Colon (tissue), 2 donors: Measurements from ENCODE around the gene TMEM132D.

Experiments used
- FAIRE-seq: peaks from 2 replicates; lab custom pipeline; 2012; peaks lifted over from hg19 to GRCh38; lab: Jason Lieb, UNC
- donor health status: control.
- donor health status: control.

The TMEM132D gene

DNA sequence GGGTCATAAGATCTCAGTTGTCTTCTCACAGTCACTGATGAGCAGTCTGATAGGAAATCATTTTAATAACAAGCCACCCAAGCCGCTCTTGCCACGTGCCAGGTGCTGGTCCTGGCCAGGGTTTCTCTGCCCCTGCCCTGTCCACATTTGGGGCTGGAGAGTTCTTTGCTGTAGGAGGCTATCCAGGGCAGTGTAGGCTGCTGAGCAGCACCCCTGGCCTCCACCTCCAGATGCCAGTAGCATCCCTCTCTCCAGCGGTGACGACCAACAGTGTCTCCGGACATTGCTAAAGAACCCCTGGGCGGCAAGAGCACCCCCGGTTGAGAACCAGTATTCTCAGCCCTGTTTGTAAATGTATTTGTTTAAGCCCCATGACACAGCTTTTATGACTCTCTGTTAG, 806.9 kb downstream of the TMEM132D start:
- FAIRE-seq = no peak

DNA sequence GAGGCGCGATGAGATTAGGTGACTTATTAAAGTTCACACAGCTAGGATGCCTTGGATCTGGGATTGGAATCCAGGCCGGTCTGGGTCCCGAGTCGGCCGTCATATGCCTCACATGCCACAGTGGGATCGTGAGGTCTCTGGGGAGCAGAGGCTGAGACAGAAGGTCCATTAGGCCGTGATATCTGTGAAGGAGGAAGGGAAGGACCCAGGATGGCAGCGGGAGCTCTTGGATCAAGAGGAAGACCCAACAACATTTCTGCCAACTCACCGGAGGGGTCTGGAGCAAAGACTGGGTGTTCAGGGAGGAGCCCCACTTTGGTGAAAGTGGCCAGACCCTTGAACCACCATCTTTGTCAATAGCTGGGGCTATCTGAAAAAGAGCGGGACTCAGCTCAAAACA, 807.6 kb downstream of the TMEM132D start:
- FAIRE-seq = no peak

DNA sequence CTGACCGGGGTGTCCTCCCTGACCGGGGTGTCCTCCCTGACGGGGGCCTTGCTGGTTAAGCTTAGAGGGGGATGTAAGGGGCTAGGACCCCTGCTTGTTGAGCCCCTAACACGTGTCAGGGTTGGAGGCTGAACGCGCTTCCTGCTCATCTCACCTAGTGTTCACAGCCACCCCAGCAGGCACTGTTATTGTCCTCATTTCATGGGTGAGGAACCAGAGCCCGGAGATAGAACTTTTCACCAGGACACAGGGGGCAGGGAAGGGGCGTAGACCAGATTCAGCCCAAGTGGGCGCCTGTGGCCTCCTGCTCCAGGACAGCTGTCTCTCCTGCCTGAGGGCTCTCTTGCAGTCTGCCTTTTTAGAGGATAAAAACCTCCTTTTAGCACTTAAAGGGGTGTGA, 814.2 kb downstream of the TMEM132D start:
- no peak for FAIRE-seq

DNA sequence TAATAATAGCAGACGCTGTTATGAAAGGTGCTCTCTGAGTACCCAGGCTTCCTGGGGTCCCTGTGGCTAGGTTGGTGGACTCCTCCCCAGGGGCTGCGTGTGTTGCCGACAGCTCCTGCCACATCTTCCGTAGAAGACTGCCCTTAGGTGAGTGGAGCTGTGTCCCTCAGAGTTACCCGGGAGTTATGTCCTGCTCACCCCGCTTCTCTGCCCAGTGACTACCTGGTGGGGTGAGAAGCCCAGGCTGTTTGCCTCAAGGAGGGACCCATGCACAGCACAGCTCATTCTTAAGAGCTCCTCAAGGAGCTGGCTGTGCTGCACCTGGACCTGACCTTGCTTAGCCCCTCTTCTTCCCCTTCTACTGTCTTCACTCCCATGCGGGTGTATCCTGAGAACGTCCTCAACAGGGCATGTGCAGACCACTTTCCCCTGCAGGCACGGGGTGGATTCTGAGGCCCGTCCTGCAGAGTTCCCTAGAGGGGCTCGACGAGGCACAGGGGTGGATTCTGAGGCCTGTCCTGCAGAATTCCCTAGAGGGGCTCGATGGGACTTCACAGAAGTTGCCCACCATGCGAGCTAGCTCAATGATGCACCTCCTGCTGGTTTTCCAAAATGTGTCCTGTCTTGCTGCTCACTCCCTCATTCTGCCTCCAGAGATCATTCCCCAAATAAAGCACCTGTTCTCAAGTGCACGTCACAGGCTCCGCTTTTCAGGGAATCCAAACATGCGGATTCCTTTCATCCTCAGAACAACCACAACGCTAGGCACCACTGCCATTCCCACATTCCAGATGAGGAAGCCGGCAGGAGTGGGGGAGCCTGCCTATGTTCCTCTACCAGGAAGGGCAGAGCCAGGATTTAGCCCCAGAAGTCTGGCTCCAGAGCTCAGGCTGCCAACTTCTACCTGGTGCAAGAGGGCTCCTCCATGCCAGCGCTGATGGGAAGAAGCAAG, 818.7 kb downstream of the TMEM132D start:
- FAIRE-seq = no peak

DNA sequence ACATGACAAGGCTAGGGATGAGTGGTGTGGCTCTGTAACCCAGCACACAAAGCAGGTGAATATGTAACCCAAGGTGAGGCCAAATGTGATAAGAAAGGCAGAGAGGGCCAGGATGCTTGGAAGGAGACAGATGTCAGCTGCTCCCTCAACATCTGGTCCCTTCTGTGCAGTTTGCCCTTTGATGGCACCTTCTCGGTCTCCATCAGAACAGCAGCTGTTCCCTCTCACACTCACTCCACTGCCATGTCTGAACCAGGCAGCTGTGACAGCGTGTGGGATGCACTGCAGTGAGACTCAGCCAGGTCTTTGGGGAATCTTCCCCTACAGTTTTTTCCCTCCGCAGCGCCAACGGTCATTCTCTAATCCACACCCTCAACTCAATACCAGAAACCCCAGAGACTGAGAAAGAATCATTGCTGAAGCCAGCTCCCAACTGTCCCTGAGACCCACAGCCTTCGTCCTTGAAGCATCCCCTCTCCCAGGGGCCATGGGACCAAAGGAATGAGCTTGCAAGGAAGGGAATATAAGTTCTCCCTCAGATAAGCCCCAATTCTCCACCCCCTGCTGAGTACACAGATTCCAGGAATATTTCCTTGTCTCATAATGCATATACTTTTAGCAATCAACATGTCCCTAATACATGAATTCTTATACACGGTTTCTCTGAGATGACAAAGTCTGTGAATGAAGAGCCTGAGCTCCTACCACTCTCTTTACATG, 820.5 kb downstream of the TMEM132D start:
- FAIRE-seq = no peak

DNA sequence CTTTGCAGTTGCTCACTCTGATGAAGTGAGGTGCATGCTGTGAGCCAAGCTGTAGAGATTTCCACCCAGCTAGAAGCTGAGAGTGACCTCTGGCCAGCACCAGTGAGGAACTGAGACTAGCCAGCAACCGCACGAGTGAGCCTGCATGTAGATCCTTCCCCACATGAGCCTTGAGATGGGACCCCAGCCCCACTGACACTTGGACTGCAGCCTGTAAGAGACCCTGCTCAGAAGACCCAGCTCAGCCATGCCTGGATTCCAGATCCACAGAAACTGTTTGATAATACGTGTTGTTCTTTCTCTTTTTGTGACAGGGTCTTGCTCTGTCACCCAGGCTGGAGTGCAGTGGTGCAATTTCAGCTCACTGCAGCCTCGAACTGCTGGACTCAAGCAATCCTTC, 821.4 kb downstream of the TMEM132D start:
- FAIRE-seq = no peak

DNA sequence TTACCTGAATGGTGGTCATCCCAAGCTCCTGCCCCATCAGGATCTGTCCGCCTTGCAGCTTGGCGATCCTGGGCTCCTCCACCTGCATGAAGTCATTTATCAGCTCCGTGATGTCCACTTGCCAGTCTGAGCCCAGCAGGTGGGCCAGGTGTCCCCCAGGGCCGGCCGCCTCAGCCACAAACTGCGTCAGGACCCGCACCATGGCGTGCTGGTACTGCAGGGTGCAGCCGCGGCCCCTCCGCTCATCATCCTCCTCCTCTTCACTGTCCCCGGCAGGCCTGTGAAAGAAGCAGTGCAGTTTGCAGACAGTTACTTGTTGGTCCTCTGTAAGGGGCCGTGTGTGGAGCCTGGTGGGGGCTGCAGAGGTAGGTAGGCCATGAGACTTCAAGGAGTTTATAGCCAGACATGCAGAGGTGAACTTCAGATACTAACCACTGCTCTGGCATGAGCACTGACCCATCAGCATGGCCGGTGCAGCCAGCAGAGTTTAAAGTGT, 822.0 kb downstream of the TMEM132D start:
- FAIRE-seq = no peak

DNA sequence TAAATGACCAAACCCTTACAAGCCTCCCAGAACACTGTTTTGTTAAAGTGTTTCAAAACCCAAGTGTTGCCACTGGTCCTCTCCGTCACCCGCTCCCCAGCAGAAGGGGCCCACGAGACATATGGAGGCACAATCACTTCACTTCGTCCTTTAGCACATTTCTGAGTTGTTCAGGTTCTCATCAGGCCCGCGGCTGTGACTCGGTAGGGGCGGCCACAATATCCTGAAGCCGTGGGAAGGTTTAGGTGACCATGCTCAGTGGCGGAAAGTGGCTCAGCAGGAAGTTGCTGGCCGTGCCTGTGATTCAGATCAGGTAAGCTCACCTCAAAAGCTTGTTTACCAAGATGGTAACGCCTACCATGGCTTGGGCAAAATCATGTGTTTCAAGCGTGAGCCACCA, 823.0 kb downstream of the TMEM132D start:
- FAIRE-seq = no peak

DNA sequence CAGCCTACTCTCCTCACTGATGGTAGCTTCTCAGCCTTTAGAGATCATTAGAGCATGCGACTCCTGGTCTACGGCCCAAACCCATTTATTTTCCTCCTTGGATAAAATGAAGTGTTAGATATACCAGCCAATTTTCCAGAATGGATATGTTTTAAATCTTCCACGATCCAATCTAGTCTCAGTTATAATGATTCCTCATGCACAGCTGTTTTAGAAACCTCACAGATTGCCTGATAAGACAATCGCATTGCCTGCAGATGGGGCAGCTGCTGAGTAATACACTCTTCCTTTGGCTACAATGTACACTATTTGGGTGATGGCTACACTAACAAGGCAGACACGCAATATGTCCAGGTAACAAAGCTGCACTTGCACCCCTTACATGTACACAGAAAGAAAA, 823.4 kb downstream of the TMEM132D start:
- FAIRE-seq = no peak

DNA sequence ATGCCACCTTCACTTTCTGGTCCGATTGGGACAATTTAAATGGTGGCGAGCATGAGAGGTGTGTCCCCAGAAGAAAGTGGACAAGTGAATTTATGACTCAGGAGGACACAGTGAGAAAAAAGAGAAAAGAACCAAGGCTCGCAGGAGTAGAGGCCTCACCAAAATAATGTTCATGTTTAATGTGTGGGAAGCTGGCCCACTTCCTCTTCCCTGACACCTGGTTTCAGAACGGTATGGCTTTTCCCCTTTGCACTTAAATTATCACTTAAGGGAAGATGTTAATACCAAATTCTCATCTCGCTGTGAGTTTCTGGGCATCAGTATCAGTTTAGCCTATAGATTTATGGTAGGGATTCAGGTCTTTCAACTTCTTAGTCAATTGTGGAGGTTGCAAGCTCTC, 824.1 kb downstream of the TMEM132D start:
- FAIRE-seq = no peak

DNA sequence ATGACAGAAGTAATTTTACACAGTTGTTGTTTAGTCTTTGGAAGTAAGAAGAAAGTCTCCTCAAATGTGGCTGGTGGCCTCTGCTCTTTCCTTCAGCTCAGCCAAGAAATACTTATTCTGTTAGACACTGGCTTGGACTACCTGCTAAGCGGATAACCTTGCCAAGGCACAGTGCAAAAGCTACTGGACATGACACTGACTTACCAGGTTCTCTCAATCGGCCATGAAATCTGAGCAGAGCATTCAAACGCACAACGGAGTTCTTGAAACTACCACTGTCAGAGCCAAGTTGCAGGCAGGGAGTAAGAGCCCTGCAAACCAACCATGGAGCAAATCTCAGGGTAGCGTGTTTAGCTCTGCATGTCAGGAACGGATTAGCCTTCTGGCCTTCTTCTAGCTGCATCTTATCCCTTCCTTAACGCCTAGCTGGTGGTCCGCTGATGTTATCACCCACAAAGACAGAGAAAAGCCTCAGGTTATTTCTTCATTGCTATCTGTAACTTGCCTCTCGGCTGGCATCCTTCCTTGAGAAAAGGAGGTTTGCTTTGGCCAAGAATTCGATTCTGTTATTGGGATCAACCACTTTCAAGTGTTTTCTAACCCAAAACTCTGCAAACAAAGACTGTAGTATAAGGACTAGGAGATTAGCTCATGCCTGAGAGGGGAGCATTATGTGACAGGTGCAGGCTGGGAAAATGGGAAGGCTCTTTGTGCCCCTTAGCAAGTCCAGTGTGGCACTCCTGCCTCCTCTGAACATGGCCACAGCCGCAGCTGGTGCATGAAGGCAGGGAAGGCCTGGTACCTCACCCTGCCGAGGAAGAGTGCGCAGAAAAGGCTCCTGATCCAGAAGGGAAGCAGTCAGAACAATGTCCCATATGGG, 827.1 kb downstream of the TMEM132D start:
- no peak for FAIRE-seq

DNA sequence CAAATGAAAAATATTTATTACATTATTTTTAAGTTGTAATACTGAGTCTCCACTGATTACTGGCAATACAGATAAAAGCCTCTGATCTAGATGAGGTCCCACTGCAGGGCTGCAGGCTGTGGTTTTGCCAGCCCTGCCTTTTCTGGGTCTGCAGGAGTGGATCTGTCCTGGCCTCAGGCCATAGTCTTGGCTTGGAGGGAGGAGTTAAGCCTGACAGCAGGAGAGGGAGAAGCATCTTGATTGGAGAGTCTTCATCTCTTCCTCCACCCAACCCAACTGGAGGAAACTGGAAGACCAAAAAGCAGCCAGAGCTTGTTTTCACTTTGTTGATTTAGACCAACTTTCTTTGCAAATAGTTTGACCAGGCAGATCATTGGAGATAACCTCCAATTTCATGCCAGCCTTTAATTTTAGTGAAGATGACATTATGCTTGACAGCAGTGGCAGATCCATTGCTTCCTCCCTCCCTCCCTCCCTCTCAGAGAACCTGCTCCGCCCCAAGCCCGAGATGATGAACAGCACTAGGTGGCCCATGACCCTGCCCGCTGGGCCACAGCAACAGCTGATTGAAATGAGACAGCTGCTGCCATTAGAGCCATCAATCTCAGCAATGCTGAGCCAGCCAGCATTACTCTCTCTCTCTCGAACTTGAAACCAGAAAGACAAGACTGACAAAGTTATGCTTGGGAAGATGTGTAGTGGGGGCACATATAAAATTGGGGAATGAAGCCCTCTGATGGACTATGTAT, 828.2 kb downstream of the TMEM132D start:
- no peak for FAIRE-seq

DNA sequence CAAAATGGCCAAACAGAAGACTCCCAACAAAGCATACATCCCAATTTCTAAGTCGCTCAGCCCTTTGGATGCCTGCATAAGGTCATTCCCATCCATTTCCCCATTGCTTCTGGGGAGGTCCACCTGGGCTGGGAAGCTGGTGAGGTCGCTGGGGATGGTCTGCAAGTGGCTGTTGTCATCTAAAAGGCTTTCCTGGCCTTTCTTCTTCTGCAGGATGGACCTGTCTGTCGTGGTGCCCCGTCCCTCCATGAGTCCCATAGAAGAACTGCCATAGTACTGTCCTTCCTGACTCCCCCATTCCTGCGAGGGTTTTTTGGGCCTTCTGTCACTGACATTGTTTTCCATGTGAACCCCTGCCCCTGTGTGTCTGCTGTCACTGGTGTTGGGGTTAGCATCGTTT, 829.4 kb downstream of the TMEM132D start:
- no peak for FAIRE-seq

DNA sequence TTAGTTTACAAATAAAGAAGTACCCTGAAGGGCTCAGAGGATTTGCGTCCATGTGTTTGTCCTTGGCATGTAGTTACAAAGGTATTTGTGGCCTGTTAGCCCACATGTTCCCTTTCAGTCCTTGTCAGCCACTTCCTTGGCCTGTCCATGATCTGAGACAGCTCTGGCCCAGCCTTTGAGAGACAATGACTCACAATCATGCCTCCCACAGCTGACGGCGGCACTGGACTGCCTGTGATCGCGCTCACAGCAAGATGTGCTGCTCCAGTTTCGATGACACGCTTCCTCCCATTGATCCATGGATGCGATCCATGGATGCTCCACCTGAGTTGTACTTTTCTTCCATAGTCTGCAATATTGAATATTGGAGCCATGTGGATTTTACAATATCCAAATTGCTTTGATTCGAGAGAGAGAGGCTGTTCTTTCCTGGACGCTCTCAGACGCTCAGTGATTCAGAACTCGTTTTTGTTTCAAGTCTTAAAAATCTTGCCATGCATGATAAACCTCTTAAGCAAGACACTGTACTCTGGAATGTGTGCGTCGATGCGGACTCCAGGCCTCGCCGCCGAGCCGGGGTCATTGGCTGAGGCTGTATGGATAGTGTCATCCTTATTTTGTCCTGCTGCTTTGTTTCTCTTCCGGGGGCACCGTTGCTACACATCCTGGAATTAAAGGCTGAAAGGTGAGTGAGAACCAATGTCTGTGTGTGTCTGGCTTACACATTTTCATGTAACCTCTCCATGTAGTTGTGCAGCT, 830.5 kb downstream of the TMEM132D start:
- FAIRE-seq = no peak

DNA sequence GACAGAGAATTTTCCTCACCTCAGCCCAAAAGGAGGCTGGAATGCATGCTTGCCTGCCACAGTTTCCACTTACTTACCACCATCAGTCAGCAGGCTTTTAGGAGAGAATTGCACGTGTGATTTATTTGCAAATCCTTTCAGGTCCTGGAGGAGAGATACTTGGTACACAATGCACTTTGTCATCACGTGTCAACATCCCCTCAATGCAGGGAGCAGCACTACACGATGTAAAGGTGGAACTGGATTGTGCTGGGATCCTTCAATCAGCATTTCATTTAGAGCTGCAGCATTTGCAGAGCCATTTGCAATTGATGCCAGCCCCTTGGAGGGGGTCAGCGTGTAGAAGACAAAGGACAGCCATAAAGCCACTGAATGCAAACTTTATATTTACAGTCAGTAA, 832.5 kb downstream of the TMEM132D start:
- FAIRE-seq = no peak

DNA sequence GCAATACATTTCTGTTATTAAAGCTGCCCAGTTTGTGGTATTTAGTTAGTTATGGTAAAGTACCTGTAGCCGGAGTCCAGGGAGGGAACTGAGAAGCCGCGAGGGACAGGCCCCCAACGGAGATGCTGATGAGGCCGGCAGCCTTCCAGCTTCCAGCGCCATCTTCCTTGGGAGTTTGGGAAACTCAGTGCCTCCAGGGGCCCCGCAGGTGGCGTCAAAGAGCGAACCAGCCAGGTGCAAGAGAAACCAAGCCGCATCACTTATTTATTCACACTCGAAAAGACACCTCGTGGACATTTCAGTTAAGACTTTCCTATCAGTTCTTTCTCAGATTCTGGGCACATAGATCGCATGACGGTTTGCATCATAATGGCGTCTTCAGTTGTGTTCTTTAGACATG, 833.9 kb downstream of the TMEM132D start:
- no peak for FAIRE-seq

DNA sequence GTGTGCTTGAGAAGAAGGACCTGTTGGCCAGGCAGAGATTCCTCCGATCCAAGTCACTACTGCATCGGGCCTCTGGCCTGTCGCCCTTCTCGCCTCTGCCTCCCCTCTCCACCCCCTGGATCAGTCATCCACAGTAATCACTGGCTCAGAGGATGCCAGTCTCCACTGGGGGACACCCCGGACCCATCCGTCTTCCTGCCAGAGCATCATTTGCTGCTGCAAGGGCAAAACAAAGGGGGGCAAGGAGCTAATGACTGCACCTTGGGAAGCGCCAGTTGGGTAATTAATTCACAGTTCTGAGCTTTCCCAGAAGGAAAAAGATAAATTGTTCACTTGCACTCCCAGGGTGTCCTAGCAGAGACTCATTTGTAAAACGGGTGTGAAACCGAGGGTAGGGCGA, 835.1 kb downstream of the TMEM132D start:
- no peak for FAIRE-seq

DNA sequence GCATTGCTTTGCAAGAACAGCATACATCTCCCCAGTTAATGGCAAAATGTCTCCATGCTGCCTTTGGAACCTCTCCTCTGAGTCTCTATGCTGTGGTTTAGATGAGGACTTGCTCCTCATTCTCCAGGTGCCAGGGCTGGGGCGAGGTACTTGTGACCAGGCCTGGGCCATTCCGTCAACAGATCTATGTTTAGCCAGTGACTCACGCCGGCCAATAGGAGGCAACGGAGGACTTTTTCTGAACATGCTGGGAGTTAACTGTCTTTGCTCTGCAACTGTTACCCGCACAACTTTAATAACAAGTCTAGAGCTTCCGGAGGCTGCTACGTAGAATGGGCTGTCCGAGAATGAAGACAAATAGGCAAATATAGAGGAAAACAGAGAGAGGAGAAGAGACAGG, 836.3 kb downstream of the TMEM132D start:
- FAIRE-seq = no peak

DNA sequence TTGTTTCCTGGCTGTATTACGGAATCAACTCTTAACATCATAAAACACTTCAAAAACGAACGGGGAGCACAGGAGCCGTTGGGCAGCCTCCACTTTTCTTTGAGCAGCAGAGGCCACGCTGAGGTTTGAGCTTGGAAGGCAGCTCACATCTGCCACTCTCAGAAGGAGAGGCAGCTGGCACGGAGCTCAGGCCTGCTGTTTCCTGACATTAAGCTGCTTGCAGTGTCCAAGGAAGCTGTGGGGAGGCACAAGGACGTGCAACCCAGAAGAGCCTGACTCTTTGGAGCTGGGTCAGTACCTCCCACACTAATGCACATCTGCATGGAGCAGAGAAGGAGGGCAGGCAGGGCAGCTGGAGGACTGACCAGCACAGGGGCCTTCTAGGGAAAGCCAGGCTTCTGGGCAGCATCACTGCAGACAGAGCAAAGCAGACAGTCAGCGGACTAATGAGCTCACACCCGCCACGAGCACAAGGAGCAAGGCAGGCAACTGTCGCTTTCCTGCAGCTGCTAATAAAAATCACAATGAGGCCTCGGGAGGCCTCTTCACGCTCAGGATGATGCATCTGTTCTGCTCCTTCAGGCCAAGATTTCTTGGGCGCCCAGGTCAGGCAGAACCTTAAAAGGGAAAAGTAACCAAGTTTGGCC, 839.5 kb downstream of the TMEM132D start:
- no peak for FAIRE-seq

DNA sequence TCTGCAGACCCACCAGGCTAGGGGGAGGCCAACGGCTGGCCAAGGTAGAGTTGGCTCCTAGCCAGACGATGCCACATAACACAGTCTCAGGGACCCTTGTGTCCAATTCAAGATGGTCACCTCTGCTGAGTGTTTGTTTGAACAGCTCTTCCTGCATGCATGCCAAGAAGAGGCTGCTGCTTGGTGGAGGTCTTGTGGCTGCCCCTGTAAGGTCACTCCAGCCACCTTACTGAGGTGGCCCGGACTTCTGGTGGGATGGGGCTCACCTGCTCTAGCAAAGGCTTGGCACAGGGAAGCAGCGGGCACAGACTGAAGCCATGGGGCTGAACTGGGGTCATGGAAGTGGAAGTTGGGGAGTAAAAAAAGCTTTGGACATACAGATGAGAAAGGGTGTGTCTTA, 840.2 kb downstream of the TMEM132D start:
- no peak for FAIRE-seq
